GM19238 (cell line): ENCODE measurements around the gene CPA2.

Source experiments
- DNase-seq: peaks from one replicate; pipeline ENCODE4 v3.0.0; 2011; ENCODE audit warnings: low spot score; ENCODE audit not compliant: insufficient read length

CPA2 gene

GRCh38 chr7:130279286-130279685 is 12.6 kb downstream of the CPA2 start:
- DNase-seq, result no peak

- no peak for DNase-seq
These were observed 13.2 kb downstream of the CPA2 start for GRCh38 chr7:130279906-130280305.

GRCh38 chr7:130281260-130281659 is 14.6 kb downstream of the CPA2 start:
- no peak for DNase-seq

- DNase-seq, result no peak
These were observed 20.2 kb downstream of the CPA2 start for GRCh38 chr7:130286881-130287280.

- no peak for DNase-seq
These were observed 21.5 kb downstream of the CPA2 start for GRCh38 chr7:130288168-130288567.

GRCh38 chr7:130288829-130289228 is 22.2 kb downstream of the CPA2 start:
- DNase-seq, result no peak

- DNase-seq, result no peak
These were observed 22.8 kb downstream of the CPA2 start for GRCh38 chr7:130289478-130289877.

GRCh38 chr7:130290745-130291144 is 24.1 kb downstream of the CPA2 start:
- no peak for DNase-seq

- DNase-seq, result no peak
These were observed 26.1 kb downstream of the CPA2 start, which contains the start of gene CPA4 for GRCh38 chr7:130292682-130293257. TSS of gene CPA4 (plus strand) at chr7:130293161. CDS start at chr7:130293181, 20 bp downstream.

- no peak for DNase-seq
These were observed 26.9 kb downstream of the CPA2 start for GRCh38 chr7:130293521-130293920.

GRCh38 chr7:130294314-130294713 is 27.7 kb downstream of the CPA2 start:
- DNase-seq, result no peak

GRCh38 chr7:130296221-130296951 is 29.7 kb downstream of the CPA2 start:
- DNase-seq, result no peak

GRCh38 chr7:130297628-130298543 is 31.2 kb downstream of the CPA2 start:
- no peak for DNase-seq

GRCh38 chr7:130298544-130299326 is 32.1 kb downstream of the CPA2 start:
- no peak for DNase-seq

- no peak for DNase-seq
These were observed 33.2 kb downstream of the CPA2 start for GRCh38 chr7:130299866-130300265.

GRCh38 chr7:130301501-130302020 is 34.9 kb downstream of the CPA2 start:
- DNase-seq, result no peak

- DNase-seq, result no peak
These were observed 36.0 kb downstream of the CPA2 start for GRCh38 chr7:130302649-130303048.

- DNase-seq, result no peak
These were observed 36.5 kb downstream of the CPA2 start for GRCh38 chr7:130303127-130303526.

- no peak for DNase-seq
These were observed 36.9 kb downstream of the CPA2 start for GRCh38 chr7:130303551-130303950.

- no peak for DNase-seq
These were observed 37.3 kb downstream of the CPA2 start for GRCh38 chr7:130303982-130304381.

GRCh38 chr7:130304878-130305277 is 38.2 kb downstream of the CPA2 start:
- DNase-seq, result no peak
